Neural cell (in vitro differentiated cells): ENCODE data around the gene MLEC.

Experiments
- EZH2 ChIP-seq: fragments of 200-600, 300-800 bp; shearing (Covaris generic), sonication (generic); IDR thresholded peaks from 2 replicates; pipeline ENCODE4 v1.6.1; 2014; ENCODE audit warnings: antibody characterized with exemption, low read length, borderline replicate concordance, mild to moderate bottlenecking; ENCODE audit not compliant: insufficient read depth, poor library complexity, severe bottlenecking
- POLR2AphosphoS5 ChIP-seq: IDR thresholded peaks from 2 replicates; pipeline ENCODE4 v1.6.1; 2012
- RAD21 ChIP-seq: fragments of 450-650 bp; conservative IDR thresholded peaks from 2 replicates; pipeline ENCODE4 v1.6.1; 2014; ENCODE audit warnings: antibody characterized with exemption, mild to moderate bottlenecking, moderate library complexity
- SMC3 ChIP-seq: fragments of 450-650 bp; conservative IDR thresholded peaks from 2 replicates; pipeline ENCODE4 v1.6.1; 2014; ENCODE audit warnings: antibody characterized with exemption, mild to moderate bottlenecking, moderate library complexity; ENCODE audit not compliant: poor library complexity
- TF ChIP-seq, protein P1 (sequence below): fragments of 450-650 bp; IDR thresholded peaks from 2 replicates; pipeline ENCODE4 v1.5.1; 2014; ENCODE audit warnings: antibody characterized with exemption, mild to moderate bottlenecking, moderate library complexity; ENCODE audit not compliant: poor library complexity, severe bottlenecking

DNA sequence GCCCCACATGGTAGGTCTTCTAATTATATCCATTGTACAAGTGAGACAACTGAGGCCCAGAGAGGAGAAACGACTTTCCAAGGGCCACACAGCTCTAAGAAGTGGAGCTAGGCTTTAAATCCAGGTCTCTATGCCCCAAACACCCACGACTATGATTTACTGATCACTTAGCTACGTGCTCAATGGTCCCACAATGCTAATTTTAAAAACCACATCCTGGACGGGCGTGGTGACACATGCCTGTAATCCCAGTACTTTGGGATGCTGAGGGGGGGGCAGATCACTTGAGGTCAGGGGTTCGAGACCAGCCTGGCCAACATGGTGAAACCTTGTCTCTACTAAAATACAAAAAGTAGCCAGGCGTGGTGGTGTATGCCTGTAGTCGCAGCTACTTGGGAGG is 8.4 kb upstream of the MLEC start:
- TF ChIP-seq, protein P1, sequence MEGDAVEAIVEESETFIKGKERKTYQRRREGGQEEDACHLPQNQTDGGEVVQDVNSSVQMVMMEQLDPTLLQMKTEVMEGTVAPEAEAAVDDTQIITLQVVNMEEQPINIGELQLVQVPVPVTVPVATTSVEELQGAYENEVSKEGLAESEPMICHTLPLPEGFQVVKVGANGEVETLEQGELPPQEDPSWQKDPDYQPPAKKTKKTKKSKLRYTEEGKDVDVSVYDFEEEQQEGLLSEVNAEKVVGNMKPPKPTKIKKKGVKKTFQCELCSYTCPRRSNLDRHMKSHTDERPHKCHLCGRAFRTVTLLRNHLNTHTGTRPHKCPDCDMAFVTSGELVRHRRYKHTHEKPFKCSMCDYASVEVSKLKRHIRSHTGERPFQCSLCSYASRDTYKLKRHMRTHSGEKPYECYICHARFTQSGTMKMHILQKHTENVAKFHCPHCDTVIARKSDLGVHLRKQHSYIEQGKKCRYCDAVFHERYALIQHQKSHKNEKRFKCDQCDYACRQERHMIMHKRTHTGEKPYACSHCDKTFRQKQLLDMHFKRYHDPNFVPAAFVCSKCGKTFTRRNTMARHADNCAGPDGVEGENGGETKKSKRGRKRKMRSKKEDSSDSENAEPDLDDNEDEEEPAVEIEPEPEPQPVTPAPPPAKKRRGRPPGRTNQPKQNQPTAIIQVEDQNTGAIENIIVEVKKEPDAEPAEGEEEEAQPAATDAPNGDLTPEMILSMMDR, result no peak
- TF ChIP-seq EZH2 (no peak), SMC3 (no peak), POLR2AphosphoS5 (no peak), RAD21 (no peak)
